B cell (primary cell): ENCODE data around the gene CKMT2. TPM values are rescaled to one million over a fixed set of nuclear protein-coding genes. Genes with fewer than 3 reads are reported as not detected.

Experiments used
- ATAC-seq: fragments of 200-7000 bp; cut with Tn5 transposase; one replicate; pipeline ENCODE4 v1.10.0; 2021; ENCODE audit warnings: low read depth, mild to moderate bottlenecking, moderate number of reproducible peaks, moderate library complexity
- CTCF ChIA-PET: fragments of 350-600 bp; sonication (Branson Sonifier 250); formaldehyde crosslinking; loops from one replicate; lab custom pipeline; 2021; ENCODE audit warnings: antibody characterized with exemption, inconsistent platforms; lab: Charles Lee
- POLR2A ChIA-PET: fragments of 350-600 bp; sonication (Branson Sonifier 250); formaldehyde crosslinking; loops from one replicate; lab custom pipeline; 2021; ENCODE audit warnings: antibody characterized with exemption; lab: Charles Lee
- DNase-seq: peaks from one replicate; pipeline ENCODE4 v3.0.0; 2013
- H2AFZ ChIP-seq: 2 replicates; pipeline ENCODE4 v1.6.1; 2012; ENCODE audit warnings: mild to moderate bottlenecking, low read depth, low read length; ENCODE audit not compliant: insufficient read depth, poor library complexity, severe bottlenecking
- H3K27ac ChIP-seq, 2 donors: 1 replicate in 1 of 2; 2 replicates in 1 of 2; pipeline ENCODE4 v1.5.1; 2012 to 2013; ENCODE audit warnings: low read length in 2 of 2, mild to moderate bottlenecking in 2 of 2, moderate library complexity in 1 of 2
- H3K27me3 ChIP-seq, 4 experiments: fragments of 200-600 bp in 1 of 4; sonication (generic) in 1 of 4; replicated peaks in 1 of 4; 1 replicate in 2 of 4; 2 replicates in 2 of 4; pipeline versions ENCODE4 v1.6.1 to v1.7.0; 2013 to 2016; ENCODE audit warnings: low read length in 3 of 4, mild to moderate bottlenecking in 2 of 4, mixed read lengths in 1 of 4, moderate library complexity in 1 of 4; ENCODE audit not compliant: insufficient read depth in 4 of 4, control insufficient read depth in 3 of 4; ENCODE audit errors: control extremely low read depth in 1 of 4
- H3K36me3 ChIP-seq, 2 experiments: replicated peaks in 1 of 2; 1 replicate in 1 of 2; 2 replicates in 1 of 2; pipeline versions ENCODE4 v1.6.1 to v1.7.1; 2013; ENCODE audit warnings: low read length in 1 of 2; ENCODE audit not compliant: insufficient read depth in 2 of 2, control insufficient read depth in 1 of 2; ENCODE audit errors: control extremely low read depth in 1 of 2, extremely low read depth in 1 of 2
- H3K4me1 ChIP-seq, 2 donors: fragments of 200-600 bp in 1 of 2; sonication (generic) in 1 of 2; 1 replicate in 1 of 2; 2 replicates in 1 of 2; pipeline versions ENCODE4 v1.5.1 to v1.6.1; 2013 to 2017; ENCODE audit warnings: low read length in 2 of 2; ENCODE audit not compliant: control insufficient read depth in 2 of 2, insufficient read depth in 2 of 2
- H3K4me2 ChIP-seq: replicated peaks from 2 replicates; pipeline ENCODE3; 2012; ENCODE audit warnings: mild to moderate bottlenecking, low read depth, low read length; ENCODE audit not compliant: poor library complexity, severe bottlenecking
- H3K4me3 ChIP-seq, 5 experiments: fragments of 200-600 bp in 1 of 5; sonication (generic) in 1 of 5; 1 replicate in 3 of 5; 2 replicates in 2 of 5; pipeline versions ENCODE4 v1.5.1 to v1.7.0; 2011 to 2016; ENCODE audit warnings: low read length in 4 of 5, mild to moderate bottlenecking in 4 of 5, low read depth in 2 of 5, control low read depth in 1 of 5, moderate library complexity in 1 of 5; ENCODE audit not compliant: insufficient read depth in 1 of 5; ENCODE audit errors: control extremely low read depth in 1 of 5, extremely low read depth in 1 of 5
- H3K79me2 ChIP-seq: fragments of 200-600 bp; sonication (generic); one replicate; pipeline ENCODE4 v1.6.0; 2016; ENCODE audit warnings: low read length; ENCODE audit not compliant: control insufficient read depth, insufficient read depth
- H3K9ac ChIP-seq: fragments of 200-600 bp; sonication (generic); 2 replicates; pipeline ENCODE4 v1.6.1; 2017; ENCODE audit warnings: mild to moderate bottlenecking, low read length, moderate library complexity
- H3K9me3 ChIP-seq, 3 donors: one replicate each; pipeline versions ENCODE4 v1.6.1 to v1.7.1; 2013; ENCODE audit warnings: low read length in 2 of 3; ENCODE audit not compliant: control insufficient read depth in 2 of 3, insufficient read depth in 1 of 3; ENCODE audit errors: control extremely low read depth in 1 of 3
- H4K20me1 ChIP-seq: 2 replicates; pipeline ENCODE4 v1.6.0; 2012; ENCODE audit warnings: mild to moderate bottlenecking, low read length; ENCODE audit not compliant: insufficient read depth, control insufficient read depth, poor library complexity, severe bottlenecking
- H3K27ac Mint-ChIP-seq: one replicate; pipeline ENCODE4 v1.8.0; 2021; ENCODE audit warnings: mixed read lengths
- H3K27me3 Mint-ChIP-seq: one replicate; pipeline ENCODE4 v1.8.0; 2021; ENCODE audit warnings: mixed read lengths
- H3K4me1 Mint-ChIP-seq: one replicate; pipeline ENCODE4 v1.8.0; 2021; ENCODE audit warnings: mixed read lengths
- H3K4me3 Mint-ChIP-seq: one replicate; pipeline ENCODE4 v1.8.0; 2021; ENCODE audit warnings: mixed read lengths
- H3K9me3 Mint-ChIP-seq: one replicate; pipeline ENCODE4 v1.8.0; 2022; ENCODE audit warnings: mixed read lengths; ENCODE audit not compliant: insufficient read depth
- EZH2 ChIP-seq: IDR thresholded peaks from 2 replicates; pipeline ENCODE4 v1.6.1; 2012; ENCODE audit warnings: borderline replicate concordance, low read depth, mild to moderate bottlenecking, moderate library complexity, low read length; ENCODE audit not compliant: insufficient read depth, poor library complexity, severe bottlenecking
- WGBS: methylation state at CpG from one replicate; pipeline ENCODE4 v1.1.5; 2013; ENCODE audit warnings: missing lambda C conversion rate; ENCODE audit not compliant: insufficient coverage; 5-methylcytosine and 5-hydroxymethylcytosine counted together
- intact Hi-C: fragments of 100-400 bp; cut with micrococcal nuclease; formaldehyde crosslinking; loops from one replicate; pipeline ENCODE4 v1.10.0; 2022
- polyA plus RNA-seq: library from polyadenylated mRNA; depleted of rRNA; stranded (reverse); fragments of >200 nt; gene quantifications from 2 replicates; pipeline ENCODE4 v1.2.3, GENCODE V29; 2012
- total RNA-seq, 2 donors: library from RNA; stranded (reverse); fragments of 120-200 nt in 1 of 2; gene quantifications; 1 replicate in 1 of 2; 2 replicates in 1 of 2; pipeline versions ENCODE4 v1.2.3 to v1.2.4, GENCODE V29; 2013 to 2022
- TF ChIP-seq, protein P1 (sequence below): fragments of 200-600 bp; IDR thresholded peaks from one replicate; pipeline ENCODE4 v1.8.0; 2022; ENCODE audit warnings: antibody characterized with exemption, mild to moderate bottlenecking

CKMT2 gene
- total and polyA plus RNA-seq, 2 donors (not counting 1 experiment from before 2014, with no cell fraction given): not detected

DNA sequence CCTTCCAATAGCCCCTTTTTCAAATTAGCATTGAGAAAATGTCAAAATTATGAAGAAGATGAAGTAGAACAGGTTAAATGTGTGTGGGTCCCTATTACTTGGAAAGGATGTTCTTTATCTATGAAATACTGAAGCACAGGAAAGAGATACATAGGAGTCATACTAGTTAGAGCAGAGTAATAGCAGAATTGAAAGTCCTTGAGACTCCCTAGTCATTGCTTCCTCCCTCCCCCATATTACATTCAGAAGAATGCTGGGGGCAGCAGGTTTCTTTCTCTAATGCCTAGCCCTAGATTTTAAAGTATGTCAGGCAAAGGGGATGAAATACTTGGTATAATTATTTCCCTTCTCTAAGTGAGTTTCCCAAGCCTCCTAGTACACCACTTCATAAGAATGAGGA, 72.7 kb downstream of the CKMT2 start:
- Histone ChIP-seq H3K9ac (no peak overlapping the region), H3K79me2 (peaks cover 16% of the 10 kb centered on the region), H3K27ac (no peak overlapping the region), H2AFZ (no peak overlapping the region), H3K4me2 (no peak overlapping the region), H3K27me3 (no peaks in the 10 kb centered on the region), H3K4me3 (no peak overlapping the region), H4K20me1 (no peaks in the 10 kb centered on the region), H3K4me1 (peaks cover 10% of the 10 kb centered on the region in 2 donors), H3K36me3 (peaks cover 0 to 14% of the 10 kb centered on the region in 2 experiments), H3K9me3 (no peaks in the 10 kb centered on the region)
- Mint-ChIP-seq H3K9me3 (no peaks in the 10 kb centered on the region), H3K4me3 (no peak overlapping the region), H3K4me1 (peaks cover 17% of the 10 kb centered on the region), H3K27ac (no peak overlapping the region), H3K27me3 (no peaks in the 10 kb centered on the region)
- no peak for ATAC-seq
- DNase-seq: no peak
- CTCF ChIA-PET: no interaction called here
- TF ChIP-seq, protein P1, sequence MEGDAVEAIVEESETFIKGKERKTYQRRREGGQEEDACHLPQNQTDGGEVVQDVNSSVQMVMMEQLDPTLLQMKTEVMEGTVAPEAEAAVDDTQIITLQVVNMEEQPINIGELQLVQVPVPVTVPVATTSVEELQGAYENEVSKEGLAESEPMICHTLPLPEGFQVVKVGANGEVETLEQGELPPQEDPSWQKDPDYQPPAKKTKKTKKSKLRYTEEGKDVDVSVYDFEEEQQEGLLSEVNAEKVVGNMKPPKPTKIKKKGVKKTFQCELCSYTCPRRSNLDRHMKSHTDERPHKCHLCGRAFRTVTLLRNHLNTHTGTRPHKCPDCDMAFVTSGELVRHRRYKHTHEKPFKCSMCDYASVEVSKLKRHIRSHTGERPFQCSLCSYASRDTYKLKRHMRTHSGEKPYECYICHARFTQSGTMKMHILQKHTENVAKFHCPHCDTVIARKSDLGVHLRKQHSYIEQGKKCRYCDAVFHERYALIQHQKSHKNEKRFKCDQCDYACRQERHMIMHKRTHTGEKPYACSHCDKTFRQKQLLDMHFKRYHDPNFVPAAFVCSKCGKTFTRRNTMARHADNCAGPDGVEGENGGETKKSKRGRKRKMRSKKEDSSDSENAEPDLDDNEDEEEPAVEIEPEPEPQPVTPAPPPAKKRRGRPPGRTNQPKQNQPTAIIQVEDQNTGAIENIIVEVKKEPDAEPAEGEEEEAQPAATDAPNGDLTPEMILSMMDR: no peak
- TF ChIP-seq EZH2: no peak
- POLR2A ChIA-PET: no interaction called here
- intact Hi-C loops: loop anchor here (5.0 to 10.0 kb wide), 2 partner anchors 869 to 898 kb away; partner anchors contain the start of gene ZFYVE16

DNA sequence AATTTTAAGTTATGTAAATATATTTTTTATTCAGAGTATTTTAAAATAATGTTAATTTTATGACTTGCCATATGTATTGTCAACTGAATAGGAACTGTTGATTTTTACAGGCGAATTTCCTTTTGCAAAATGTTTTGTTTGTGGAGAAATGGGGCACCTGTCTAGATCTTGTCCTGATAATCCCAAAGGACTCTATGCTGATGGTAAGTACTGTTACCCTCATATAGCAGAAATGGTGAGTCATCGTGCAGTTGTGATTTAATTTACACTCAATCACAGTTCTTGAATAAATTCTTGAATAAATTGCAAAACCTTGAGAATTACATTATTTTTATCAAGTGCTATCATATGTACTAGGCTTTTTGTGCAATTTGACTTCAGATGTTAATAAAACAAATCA, 75.7 kb downstream of the CKMT2 start:
- CTCF ChIA-PET: interaction anchor here (1.0 to 2.5 kb wide), 2 partner anchors 8 to 10 kb away, joined by 4 to 13 read pairs; partner anchors contain the start of gene ZCCHC9
- no peak overlapping the region for H2AFZ ChIP-seq
- no peak overlapping the region for H3K27ac ChIP-seq
- H3K4me1 ChIP-seq: no peaks in the 10 kb centered on the region
- H3K9me3 ChIP-seq: no peaks in the 10 kb centered on the region
- H3K79me2 ChIP-seq: no peaks in the 10 kb centered on the region
- TF ChIP-seq EZH2: no peak
- TF ChIP-seq, protein P1: no peak
- POLR2A ChIA-PET: no interaction called here
- DNase-seq: no peak
- H3K4me2 ChIP-seq: no peak overlapping the region
- Mint-ChIP-seq H3K27me3 (no peaks in the 10 kb centered on the region), H3K4me3 (no peak overlapping the region), H3K27ac (no peak overlapping the region), H3K9me3 (no peaks in the 10 kb centered on the region), H3K4me1 (no peaks in the 10 kb centered on the region)
- peaks cover 8 to 18% of the 10 kb centered on the region in 2 experiments for H3K36me3 ChIP-seq
- no peak for ATAC-seq
- intact Hi-C loops: loop anchor here (5.0 to 10.0 kb wide), 2 partner anchors 866 to 902 kb away; partner anchors contain the start of gene ZFYVE16
- WGBS: no CpG with 5 or more reads among the region's 2 CpGs
- no peak overlapping the region for H3K9ac ChIP-seq
- no peaks in the 10 kb centered on the region for H4K20me1 ChIP-seq
- no peaks in the 10 kb centered on the region for H3K27me3 ChIP-seq
- H3K4me3 ChIP-seq: no peak overlapping the region
